GM12878 (cell line): ENCODE measurements around the gene UBR2. TPM values are rescaled to one million over a fixed set of nuclear protein-coding genes. Genes with fewer than 3 reads are reported as not detected.

Source experiments
- CBX5 ChIP-seq: sonication (generic); IDR thresholded peaks from 2 replicates; pipeline ENCODE4 v1.6.1; 2016; ENCODE audit warnings: low read depth, moderate library complexity, mild to moderate bottlenecking, inconsistent platforms
- EED ChIP-seq: sonication (generic); IDR thresholded peaks from 2 replicates; pipeline ENCODE4 v1.6.1; 2016; ENCODE audit warnings: antibody characterized with exemption, low read depth
- ESRRA ChIP-seq: IDR thresholded peaks from 2 replicates; pipeline ENCODE4 v1.6.1; 2012; ENCODE audit warnings: mild to moderate bottlenecking, low read length, improper control_type of control experiment
- FOXK2 ChIP-seq: fragments of 450-650 bp; IDR thresholded peaks from 2 replicates; pipeline ENCODE4 v1.6.1; 2017; ENCODE audit warnings: mild to moderate bottlenecking, moderate library complexity
- HCFC1 ChIP-seq: fragments of 150-350 bp; IDR thresholded peaks from 2 replicates; pipeline ENCODE4 v1.6.1; 2014; ENCODE audit warnings: low read length
- KLF5 ChIP-seq: fragments of 450-650 bp; IDR thresholded peaks from 2 replicates; pipeline ENCODE4 v1.6.1; 2014; ENCODE audit warnings: mild to moderate bottlenecking; ENCODE audit not compliant: partially characterized antibody
- SREBF1 ChIP-seq: IDR thresholded peaks from 2 replicates; pipeline ENCODE4 v1.6.1; 2012; ENCODE audit warnings: mild to moderate bottlenecking, low read length
- SUZ12 ChIP-seq: fragments of 200-600 bp; sonication (generic); IDR thresholded peaks from one replicate; pipeline ENCODE4 v1.6.1; 2018; ENCODE audit warnings: antibody characterized with exemption, mild to moderate bottlenecking; ENCODE audit not compliant: unreplicated experiment
- TARDBP ChIP-seq: IDR thresholded peaks from 2 replicates; pipeline ENCODE4 v1.6.1; 2016; ENCODE audit warnings: borderline replicate concordance
- YBX1 ChIP-seq: fragments of 450-650 bp; IDR thresholded peaks from 2 replicates; pipeline ENCODE4 v1.6.1; 2016; ENCODE audit warnings: antibody characterized with exemption
- polyA plus RNA-seq, 11 experiments: library from polyadenylated mRNA; depleted of rRNA in 4 of 11; unstranded in 6 of 11; stranded (reverse) in 5 of 11; fragments of >200 nt; fragmentation: Nextera tagmentation in 4 of 11; fragmentation: Illumina TruSeq in 1 of 11; extraction: Ambion mirVana in 4 of 11; extraction: Trizol in 1 of 11; gene quantifications; 1 replicate in 1 of 11; 2 replicates in 10 of 11; pipeline versions ENCODE4 v1.2.1 to v1.2.3, GENCODE V29; 2011 to 2016; ENCODE audit warnings: inconsistent platforms in 2 of 11, missing spikeins in 2 of 11, low read depth in 1 of 11
- total RNA-seq, 4 experiments: library from RNA; depleted of rRNA in 3 of 4; stranded (reverse); fragments of >200 nt in 3 of 4; fragmentation: Illumina TruSeq in 1 of 4; extraction: Trizol in 1 of 4; gene quantifications; 2 replicates each; pipeline versions ENCODE4 v1.2.1 to v1.2.3, GENCODE V29; 2013 to 2021
- TF ChIP-seq, protein P1 (sequence below): fragments of 450-650 bp; IDR thresholded peaks from 2 replicates; pipeline ENCODE4 v1.6.1; 2017; ENCODE audit warnings: mild to moderate bottlenecking, low read depth, inconsistent platforms; ENCODE audit not compliant: poor library complexity, severe bottlenecking
- TF ChIP-seq, protein P2 (sequence below): fragments of 450-650 bp; IDR thresholded peaks from 2 replicates; pipeline ENCODE4 v1.6.1; 2016; ENCODE audit warnings: mild to moderate bottlenecking, moderate library complexity, borderline replicate concordance
- TF ChIP-seq, protein P3 (sequence below), 3 experiments: IDR thresholded peaks in 2 of 3; conservative IDR thresholded peaks in 1 of 3; 2 replicates each; pipeline ENCODE4 v1.5.1; 2011; ENCODE audit warnings: low read depth in 3 of 3, low read length in 3 of 3, mild to moderate bottlenecking in 3 of 3, control low read depth in 2 of 3, moderate library complexity in 2 of 3, inconsistent platforms in 1 of 3, mixed read lengths in 1 of 3; ENCODE audit not compliant: control insufficient read depth in 2 of 3, insufficient read depth in 1 of 3; ENCODE audit errors: extremely low read depth in 1 of 3
- TF ChIP-seq, protein P4 (sequence below): IDR thresholded peaks from 2 replicates; pipeline ENCODE4 v1.6.1; 2011; ENCODE audit warnings: borderline replicate concordance, low read depth, mild to moderate bottlenecking, moderate library complexity, mixed read lengths, low read length; ENCODE audit not compliant: insufficient read depth; ENCODE audit errors: extremely low read length
- TF ChIP-seq, protein P5 (sequence below): fragments of 450-650 bp; formaldehyde crosslinking; IDR thresholded peaks from 2 replicates; pipeline ENCODE4 v1.4.0; 2020; ENCODE audit warnings: mild to moderate bottlenecking, moderate library complexity

The UBR2 gene
- total and polyA plus RNA-seq, 10 of the 15 experiments (the other 5 are each of a cell fraction or from before 2014, with no cell fraction given), result 2.3 to 18.4 (median 9.6) TPM

DNA sequence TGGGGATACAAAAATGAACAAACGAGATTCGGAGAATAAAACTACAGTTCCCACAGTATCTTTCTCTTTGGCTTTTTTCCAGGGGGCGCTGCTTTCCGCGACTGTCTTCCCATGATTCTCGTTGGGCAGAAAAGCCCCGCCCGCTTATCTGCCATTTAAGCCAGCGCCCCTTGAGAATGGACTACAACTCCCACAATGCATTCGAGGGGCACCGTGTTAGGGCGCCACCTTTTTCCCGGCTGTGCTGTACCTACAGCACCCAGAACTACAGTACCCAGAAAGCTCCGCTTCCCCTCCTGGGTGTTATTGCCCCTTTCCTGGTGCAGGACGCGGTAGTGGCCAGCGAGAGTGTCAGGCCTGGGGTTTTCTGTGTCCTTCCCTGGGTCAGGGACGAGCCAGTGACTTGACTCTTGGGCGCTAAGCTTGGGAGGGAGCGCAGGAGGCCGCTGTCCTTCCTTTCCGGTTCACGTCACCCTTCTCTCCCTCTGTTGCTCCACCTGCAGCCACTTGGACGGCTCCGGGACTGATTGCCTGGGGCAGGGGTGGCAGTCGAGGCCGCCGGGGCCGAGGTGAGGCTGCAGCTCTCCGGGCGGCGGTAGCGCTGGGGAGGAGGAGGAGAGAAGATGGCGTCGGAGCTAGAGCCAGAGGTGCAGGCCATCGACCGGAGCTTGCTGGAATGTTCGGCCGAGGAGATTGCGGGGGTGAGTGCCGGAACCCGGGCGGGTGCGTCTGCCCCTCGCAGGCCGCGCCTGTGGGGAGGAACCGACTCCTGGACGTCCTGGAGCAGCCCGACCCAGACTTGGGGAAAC is at the start of gene UBR2 (continued):
- peak; percentile 59 for TF ChIP-seq KLF5
- TF ChIP-seq, protein P1, sequence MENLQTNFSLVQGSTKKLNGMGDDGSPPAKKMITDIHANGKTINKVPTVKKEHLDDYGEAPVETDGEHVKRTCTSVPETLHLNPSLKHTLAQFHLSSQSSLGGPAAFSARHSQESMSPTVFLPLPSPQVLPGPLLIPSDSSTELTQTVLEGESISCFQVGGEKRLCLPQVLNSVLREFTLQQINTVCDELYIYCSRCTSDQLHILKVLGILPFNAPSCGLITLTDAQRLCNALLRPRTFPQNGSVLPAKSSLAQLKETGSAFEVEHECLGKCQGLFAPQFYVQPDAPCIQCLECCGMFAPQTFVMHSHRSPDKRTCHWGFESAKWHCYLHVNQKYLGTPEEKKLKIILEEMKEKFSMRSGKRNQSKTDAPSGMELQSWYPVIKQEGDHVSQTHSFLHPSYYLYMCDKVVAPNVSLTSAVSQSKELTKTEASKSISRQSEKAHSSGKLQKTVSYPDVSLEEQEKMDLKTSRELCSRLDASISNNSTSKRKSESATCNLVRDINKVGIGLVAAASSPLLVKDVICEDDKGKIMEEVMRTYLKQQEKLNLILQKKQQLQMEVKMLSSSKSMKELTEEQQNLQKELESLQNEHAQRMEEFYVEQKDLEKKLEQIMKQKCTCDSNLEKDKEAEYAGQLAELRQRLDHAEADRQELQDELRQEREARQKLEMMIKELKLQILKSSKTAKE, result peak; percentile 41
- TF ChIP-seq, protein P2, sequence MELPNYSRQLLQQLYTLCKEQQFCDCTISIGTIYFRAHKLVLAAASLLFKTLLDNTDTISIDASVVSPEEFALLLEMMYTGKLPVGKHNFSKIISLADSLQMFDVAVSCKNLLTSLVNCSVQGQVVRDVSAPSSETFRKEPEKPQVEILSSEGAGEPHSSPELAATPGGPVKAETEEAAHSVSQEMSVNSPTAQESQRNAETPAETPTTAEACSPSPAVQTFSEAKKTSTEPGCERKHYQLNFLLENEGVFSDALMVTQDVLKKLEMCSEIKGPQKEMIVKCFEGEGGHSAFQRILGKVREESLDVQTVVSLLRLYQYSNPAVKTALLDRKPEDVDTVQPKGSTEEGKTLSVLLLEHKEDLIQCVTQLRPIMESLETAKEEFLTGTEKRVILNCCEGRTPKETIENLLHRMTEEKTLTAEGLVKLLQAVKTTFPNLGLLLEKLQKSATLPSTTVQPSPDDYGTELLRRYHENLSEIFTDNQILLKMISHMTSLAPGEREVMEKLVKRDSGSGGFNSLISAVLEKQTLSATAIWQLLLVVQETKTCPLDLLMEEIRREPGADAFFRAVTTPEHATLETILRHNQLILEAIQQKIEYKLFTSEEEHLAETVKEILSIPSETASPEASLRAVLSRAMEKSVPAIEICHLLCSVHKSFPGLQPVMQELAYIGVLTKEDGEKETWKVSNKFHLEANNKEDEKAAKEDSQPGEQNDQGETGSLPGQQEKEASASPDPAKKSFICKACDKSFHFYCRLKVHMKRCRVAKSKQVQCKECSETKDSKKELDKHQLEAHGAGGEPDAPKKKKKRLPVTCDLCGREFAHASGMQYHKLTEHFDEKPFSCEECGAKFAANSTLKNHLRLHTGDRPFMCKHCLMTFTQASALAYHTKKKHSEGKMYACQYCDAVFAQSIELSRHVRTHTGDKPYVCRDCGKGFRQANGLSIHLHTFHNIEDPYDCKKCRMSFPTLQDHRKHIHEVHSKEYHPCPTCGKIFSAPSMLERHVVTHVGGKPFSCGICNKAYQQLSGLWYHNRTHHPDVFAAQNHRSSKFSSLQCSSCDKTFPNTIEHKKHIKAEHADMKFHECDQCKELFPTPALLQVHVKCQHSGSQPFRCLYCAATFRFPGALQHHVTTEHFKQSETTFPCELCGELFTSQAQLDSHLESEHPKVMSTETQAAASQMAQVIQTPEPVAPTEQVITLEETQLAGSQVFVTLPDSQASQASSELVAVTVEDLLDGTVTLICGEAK, result peak; percentile 91
- TF ChIP-seq, protein P3, sequence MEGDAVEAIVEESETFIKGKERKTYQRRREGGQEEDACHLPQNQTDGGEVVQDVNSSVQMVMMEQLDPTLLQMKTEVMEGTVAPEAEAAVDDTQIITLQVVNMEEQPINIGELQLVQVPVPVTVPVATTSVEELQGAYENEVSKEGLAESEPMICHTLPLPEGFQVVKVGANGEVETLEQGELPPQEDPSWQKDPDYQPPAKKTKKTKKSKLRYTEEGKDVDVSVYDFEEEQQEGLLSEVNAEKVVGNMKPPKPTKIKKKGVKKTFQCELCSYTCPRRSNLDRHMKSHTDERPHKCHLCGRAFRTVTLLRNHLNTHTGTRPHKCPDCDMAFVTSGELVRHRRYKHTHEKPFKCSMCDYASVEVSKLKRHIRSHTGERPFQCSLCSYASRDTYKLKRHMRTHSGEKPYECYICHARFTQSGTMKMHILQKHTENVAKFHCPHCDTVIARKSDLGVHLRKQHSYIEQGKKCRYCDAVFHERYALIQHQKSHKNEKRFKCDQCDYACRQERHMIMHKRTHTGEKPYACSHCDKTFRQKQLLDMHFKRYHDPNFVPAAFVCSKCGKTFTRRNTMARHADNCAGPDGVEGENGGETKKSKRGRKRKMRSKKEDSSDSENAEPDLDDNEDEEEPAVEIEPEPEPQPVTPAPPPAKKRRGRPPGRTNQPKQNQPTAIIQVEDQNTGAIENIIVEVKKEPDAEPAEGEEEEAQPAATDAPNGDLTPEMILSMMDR (IDR thresholded peaks at IDR 0.05 in 2 of 3, conservative IDR thresholded peaks at IDR 0.05 in 1 of 3; ENCODE audit: control insufficient read depth in 2 of 3, extremely low read depth in 1 of 3, insufficient read depth in 1 of 3, low read depth in 3 of 3, low read length in 3 of 3), result peak; percentile 32 to 40 (median 39); a peak in 5 of 6 replicates
- TF ChIP-seq, protein P4, sequence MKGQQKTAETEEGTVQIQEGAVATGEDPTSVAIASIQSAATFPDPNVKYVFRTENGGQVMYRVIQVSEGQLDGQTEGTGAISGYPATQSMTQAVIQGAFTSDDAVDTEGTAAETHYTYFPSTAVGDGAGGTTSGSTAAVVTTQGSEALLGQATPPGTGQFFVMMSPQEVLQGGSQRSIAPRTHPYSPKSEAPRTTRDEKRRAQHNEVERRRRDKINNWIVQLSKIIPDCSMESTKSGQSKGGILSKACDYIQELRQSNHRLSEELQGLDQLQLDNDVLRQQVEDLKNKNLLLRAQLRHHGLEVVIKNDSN, result no peak
- no peak for TF ChIP-seq YBX1
- peak; percentile 92 for TF ChIP-seq TARDBP
- TF ChIP-seq EED, result 0 out of 2 replicates have a peak, but pooled peaks have one; percentile 30
- TF ChIP-seq SREBF1, result peak; percentile 90
- TF ChIP-seq HCFC1, result peak; percentile 95
- TF ChIP-seq FOXK2, result peak; percentile 63
- TF ChIP-seq SUZ12, result no peak
- no peak for TF ChIP-seq CBX5
- TF ChIP-seq, protein P5, sequence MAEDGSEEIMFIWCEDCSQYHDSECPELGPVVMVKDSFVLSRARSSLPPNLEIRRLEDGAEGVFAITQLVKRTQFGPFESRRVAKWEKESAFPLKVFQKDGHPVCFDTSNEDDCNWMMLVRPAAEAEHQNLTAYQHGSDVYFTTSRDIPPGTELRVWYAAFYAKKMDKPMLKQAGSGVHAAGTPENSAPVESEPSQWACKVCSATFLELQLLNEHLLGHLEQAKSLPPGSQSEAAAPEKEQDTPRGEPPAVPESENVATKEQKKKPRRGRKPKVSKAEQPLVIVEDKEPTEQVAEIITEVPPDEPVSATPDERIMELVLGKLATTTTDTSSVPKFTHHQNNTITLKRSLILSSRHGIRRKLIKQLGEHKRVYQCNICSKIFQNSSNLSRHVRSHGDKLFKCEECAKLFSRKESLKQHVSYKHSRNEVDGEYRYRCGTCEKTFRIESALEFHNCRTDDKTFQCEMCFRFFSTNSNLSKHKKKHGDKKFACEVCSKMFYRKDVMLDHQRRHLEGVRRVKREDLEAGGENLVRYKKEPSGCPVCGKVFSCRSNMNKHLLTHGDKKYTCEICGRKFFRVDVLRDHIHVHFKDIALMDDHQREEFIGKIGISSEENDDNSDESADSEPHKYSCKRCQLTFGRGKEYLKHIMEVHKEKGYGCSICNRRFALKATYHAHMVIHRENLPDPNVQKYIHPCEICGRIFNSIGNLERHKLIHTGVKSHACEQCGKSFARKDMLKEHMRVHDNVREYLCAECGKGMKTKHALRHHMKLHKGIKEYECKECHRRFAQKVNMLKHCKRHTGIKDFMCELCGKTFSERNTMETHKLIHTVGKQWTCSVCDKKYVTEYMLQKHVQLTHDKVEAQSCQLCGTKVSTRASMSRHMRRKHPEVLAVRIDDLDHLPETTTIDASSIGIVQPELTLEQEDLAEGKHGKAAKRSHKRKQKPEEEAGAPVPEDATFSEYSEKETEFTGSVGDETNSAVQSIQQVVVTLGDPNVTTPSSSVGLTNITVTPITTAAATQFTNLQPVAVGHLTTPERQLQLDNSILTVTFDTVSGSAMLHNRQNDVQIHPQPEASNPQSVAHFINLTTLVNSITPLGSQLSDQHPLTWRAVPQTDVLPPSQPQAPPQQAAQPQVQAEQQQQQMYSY (CRISPR knock-in tag), result 0 out of 2 replicates have a peak, but pooled peaks have one; percentile 20
- TF ChIP-seq ESRRA, result peak; percentile 23; the same call in 1 of the 2 replicates
